Suprapubic skin (tissue), 3 donors: ENCODE results near the gene LEO1.

ENCODE experiments used
- CTCF ChIP-seq, 2 donors: fragments of 200-600 bp in 1 of 2; fragments of 450-650 bp in 1 of 2; sonication (generic) in 1 of 2; IDR thresholded peaks; one replicate each; pipeline ENCODE4 v1.5.1; 2016 to 2019; ENCODE audit warnings: antibody characterized with exemption in 2 of 2, mild to moderate bottlenecking in 1 of 2, moderate library complexity in 1 of 2
- POLR2A ChIP-seq, 2 donors: fragments of 450-650 bp; IDR thresholded peaks; one replicate each; pipeline ENCODE4 v1.6.1; 2017; ENCODE audit warnings: antibody characterized with exemption in 2 of 2, mild to moderate bottlenecking in 2 of 2, moderate library complexity in 2 of 2

- TF ChIP-seq CTCF (IDR thresholded peaks at IDR 0.05) (no peak), POLR2A (IDR thresholded peaks at IDR 0.05) (no peak)
These were observed 40.6 kb upstream of the LEO1 start for GRCh38 chr15:52012210-52012609.
